ENCODE data around the gene POLR3B. TPM values are rescaled to one million over a fixed set of nuclear protein-coding genes. Genes with fewer than 3 reads are reported as not detected.
A peak's percentile ranks its signal among the peaks of the same experiment; 100 is the strongest.

Gene POLR3B
- total and polyA plus RNA-seq, 2 of the 13 experiments (the other 11 are each of a cell fraction or from before 2014, with no cell fraction given), result 4.8 to 13.1 TPM

DNA sequence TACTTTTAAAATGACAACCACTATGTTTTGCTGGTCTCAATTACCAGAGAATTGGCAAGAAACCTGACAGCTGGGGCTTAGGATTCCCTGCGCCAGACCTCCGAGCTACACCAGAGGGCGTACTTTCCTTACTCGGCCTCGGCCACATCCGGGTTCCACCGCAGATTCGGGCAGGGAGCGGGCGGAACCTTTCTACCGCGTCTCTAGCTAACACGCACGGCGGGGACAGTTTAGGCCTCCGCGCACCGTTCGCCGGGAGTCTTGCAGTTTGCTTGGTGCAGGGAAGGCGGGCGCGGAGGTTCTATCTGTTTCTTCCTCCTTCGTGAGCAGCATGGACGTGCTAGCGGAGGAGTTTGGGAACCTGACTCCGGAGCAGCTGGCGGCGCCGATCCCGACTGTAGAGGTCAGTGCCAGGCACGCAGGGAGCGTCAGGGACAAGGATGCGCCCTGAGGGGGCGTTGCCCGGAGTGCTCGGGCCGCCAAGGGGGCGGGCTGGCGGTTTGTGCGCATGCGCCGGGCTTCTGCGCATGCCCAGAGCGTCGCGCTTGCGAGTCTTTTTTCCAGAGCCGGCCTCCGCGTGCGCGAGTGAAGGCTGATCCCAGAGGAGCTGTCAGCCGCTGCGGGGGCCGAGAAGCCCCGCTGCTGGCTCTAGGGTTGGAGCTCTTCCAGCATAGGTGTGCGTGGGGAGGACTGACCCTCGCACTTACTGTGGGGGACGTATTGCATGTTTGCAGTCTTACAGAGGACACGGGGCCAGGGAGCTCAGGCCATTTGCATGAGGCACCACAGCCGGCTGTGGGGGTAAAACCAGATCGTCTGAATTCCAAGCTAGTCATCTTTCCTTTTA lies at the start of gene POLR3B (continued):
- TF ChIP-seq XBP1 (CRISPR knock-in tag; IDR thresholded peaks at IDR 0.05), result no peak
- TF ChIP-seq, protein P1, sequence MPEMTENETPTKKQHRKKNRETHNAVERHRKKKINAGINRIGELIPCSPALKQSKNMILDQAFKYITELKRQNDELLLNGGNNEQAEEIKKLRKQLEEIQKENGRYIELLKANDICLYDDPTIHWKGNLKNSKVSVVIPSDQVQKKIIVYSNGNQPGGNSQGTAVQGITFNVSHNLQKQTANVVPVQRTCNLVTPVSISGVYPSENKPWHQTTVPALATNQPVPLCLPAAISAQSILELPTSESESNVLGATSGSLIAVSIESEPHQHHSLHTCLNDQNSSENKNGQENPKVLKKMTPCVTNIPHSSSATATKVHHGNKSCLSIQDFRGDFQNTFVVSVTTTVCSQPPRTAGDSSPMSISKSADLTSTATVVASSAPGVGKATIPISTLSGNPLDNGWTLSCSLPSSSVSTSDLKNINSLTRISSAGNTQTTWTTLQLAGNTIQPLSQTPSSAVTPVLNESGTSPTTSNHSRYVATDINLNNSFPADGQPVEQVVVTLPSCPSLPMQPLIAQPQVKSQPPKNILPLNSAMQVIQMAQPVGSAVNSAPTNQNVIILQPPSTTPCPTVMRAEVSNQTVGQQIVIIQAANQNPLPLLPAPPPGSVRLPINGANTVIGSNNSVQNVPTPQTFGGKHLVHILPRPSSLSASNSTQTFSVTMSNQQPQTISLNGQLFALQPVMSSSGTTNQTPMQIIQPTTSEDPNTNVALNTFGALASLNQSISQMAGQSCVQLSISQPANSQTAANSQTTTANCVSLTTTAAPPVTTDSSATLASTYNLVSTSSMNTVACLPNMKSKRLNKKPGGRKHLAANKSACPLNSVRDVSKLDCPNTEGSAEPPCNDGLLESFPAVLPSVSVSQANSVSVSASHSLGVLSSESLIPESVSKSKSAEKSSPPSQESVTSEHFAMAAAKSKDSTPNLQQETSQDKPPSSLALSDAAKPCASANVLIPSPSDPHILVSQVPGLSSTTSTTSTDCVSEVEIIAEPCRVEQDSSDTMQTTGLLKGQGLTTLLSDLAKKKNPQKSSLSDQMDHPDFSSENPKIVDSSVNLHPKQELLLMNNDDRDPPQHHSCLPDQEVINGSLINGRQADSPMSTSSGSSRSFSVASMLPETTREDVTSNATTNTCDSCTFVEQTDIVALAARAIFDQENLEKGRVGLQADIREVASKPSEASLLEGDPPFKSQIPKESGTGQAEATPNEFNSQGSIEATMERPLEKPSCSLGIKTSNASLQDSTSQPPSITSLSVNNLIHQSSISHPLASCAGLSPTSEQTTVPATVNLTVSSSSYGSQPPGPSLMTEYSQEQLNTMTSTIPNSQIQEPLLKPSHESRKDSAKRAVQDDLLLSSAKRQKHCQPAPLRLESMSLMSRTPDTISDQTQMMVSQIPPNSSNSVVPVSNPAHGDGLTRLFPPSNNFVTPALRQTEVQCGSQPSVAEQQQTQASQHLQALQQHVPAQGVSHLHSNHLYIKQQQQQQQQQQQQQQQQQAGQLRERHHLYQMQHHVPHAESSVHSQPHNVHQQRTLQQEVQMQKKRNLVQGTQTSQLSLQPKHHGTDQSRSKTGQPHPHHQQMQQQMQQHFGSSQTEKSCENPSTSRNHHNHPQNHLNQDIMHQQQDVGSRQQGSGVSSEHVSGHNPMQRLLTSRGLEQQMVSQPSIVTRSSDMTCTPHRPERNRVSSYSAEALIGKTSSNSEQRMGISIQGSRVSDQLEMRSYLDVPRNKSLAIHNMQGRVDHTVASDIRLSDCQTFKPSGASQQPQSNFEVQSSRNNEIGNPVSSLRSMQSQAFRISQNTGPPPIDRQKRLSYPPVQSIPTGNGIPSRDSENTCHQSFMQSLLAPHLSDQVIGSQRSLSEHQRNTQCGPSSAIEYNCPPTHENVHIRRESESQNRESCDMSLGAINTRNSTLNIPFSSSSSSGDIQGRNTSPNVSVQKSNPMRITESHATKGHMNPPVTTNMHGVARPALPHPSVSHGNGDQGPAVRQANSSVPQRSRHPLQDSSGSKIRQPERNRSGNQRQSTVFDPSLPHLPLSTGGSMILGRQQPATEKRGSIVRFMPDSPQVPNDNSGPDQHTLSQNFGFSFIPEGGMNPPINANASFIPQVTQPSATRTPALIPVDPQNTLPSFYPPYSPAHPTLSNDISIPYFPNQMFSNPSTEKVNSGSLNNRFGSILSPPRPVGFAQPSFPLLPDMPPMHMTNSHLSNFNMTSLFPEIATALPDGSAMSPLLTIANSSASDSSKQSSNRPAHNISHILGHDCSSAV (CRISPR knock-in tag; IDR thresholded peaks at IDR 0.05; ENCODE audit: borderline replicate concordance), result peak; percentile 75; the same call in 1 of the 2 replicates
- TF ChIP-seq, protein P2, sequence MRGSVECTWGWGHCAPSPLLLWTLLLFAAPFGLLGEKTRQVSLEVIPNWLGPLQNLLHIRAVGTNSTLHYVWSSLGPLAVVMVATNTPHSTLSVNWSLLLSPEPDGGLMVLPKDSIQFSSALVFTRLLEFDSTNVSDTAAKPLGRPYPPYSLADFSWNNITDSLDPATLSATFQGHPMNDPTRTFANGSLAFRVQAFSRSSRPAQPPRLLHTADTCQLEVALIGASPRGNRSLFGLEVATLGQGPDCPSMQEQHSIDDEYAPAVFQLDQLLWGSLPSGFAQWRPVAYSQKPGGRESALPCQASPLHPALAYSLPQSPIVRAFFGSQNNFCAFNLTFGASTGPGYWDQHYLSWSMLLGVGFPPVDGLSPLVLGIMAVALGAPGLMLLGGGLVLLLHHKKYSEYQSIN (CRISPR knock-in tag; IDR thresholded peaks at IDR 0.05; ENCODE audit: borderline replicate concordance), result no peak
- peak; percentile 74; the same call in 1 of the 2 replicates for TF ChIP-seq ZBTB42 (CRISPR knock-in tag; IDR thresholded peaks at IDR 0.05)
- peak; percentile 92 for TF ChIP-seq ZBTB20 (CRISPR knock-in tag; IDR thresholded peaks at IDR 0.05; ENCODE audit: borderline replicate concordance, low read depth)
- TF ChIP-seq, protein P3, sequence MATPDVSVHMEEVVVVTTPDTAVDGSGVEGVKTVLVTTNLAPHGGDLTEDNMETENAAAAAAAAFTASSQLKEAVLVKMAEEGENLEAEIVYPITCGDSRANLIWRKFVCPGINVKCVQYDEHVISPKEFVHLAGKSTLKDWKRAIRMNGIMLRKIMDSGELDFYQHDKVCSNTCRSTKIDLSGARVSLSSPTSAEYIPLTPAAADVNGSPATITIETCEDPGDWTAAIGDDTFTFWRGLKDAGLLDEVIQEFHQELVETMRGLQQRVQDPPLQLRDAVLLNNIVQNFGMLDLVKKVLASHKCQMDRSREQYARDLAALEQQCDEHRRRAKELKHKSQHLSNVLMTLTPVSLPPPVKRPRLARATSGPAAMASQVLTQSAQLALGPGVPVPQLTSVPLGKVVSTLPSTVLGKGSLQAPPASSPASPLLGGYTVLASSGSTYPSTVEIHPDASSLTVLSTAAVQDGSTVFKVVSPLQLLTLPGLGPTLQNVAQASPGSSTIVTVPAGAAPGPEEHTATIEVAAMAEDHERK (CRISPR knock-in tag; IDR thresholded peaks at IDR 0.05; ENCODE audit: low read depth), result peak; percentile 77
- TF ChIP-seq KLF9 (CRISPR knock-in tag; IDR thresholded peaks at IDR 0.05; ENCODE audit: low read depth), result peak; percentile 70
- TF ChIP-seq KLF11 (CRISPR knock-in tag; IDR thresholded peaks at IDR 0.05), result peak; percentile 89
- no peak; the same call in 1 of the 2 replicates for TF ChIP-seq ZNF567 (CRISPR knock-in tag; IDR thresholded peaks at IDR 0.05; ENCODE audit: borderline replicate concordance)
- TF ChIP-seq AKAP8 (CRISPR knock-in tag; IDR thresholded peaks at IDR 0.05), result peak; percentile 24; the same call in 1 of the 2 replicates
- TF ChIP-seq HOXA3 (CRISPR knock-in tag; IDR thresholded peaks at IDR 0.05), result peak; percentile 89
- peak; percentile 29; the same call in 1 of the 2 replicates for TF ChIP-seq NFIC (IDR thresholded peaks at IDR 0.05; ENCODE audit: low read length)
- peak; percentile 74 for TF ChIP-seq GABPA (IDR thresholded peaks at IDR 0.05; ENCODE audit: low read depth, low read length)
- peak; percentile 90 for TF ChIP-seq GABPA (CRISPR knock-in tag; IDR thresholded peaks at IDR 0.05; ENCODE audit: low read depth)
- TF ChIP-seq FOSL1 (CRISPR knock-in tag; IDR thresholded peaks at IDR 0.05; ENCODE audit: borderline replicate concordance), result 0 out of 2 replicates have a peak, but pooled peaks have one; percentile 14
- TF ChIP-seq, protein P4, sequence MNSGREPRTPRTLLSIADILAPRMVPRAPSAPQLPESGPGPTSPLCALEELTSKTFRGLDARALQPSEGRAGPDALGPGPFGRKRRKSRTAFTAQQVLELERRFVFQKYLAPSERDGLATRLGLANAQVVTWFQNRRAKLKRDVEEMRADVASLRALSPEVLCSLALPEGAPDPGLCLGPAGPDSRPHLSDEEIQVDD (CRISPR knock-in tag; IDR thresholded peaks at IDR 0.05; ENCODE audit: borderline replicate concordance), result peak; percentile 56; the same call in 1 of the 2 replicates
- TF ChIP-seq ZNF83 (CRISPR knock-in tag; IDR thresholded peaks at IDR 0.05; ENCODE audit: borderline replicate concordance), result no peak
- TF ChIP-seq SOX5 (CRISPR knock-in tag; IDR thresholded peaks at IDR 0.05; ENCODE audit: borderline replicate concordance), result peak; percentile 61; the same call in 1 of the 2 replicates
